HEK293T (cell line): ENCODE results near the gene TM4SF5.

Experiments
- BHLHE40 ChIP-seq: fragments of 450-650 bp; IDR thresholded peaks from 2 replicates; pipeline ENCODE4 v1.6.1; 2016; ENCODE audit warnings: mild to moderate bottlenecking, moderate library complexity, borderline replicate concordance
- FOXA1 ChIP-seq: fragments of 450-650 bp; IDR thresholded peaks from 2 replicates; pipeline ENCODE4 v1.6.1; 2016; ENCODE audit warnings: mild to moderate bottlenecking
- FOXM1 ChIP-seq: fragments of 450-650 bp; IDR thresholded peaks from 2 replicates; pipeline ENCODE4 v1.6.1; 2017; ENCODE audit warnings: mild to moderate bottlenecking, borderline replicate concordance
- HDGF ChIP-seq: fragments of 450-650 bp; IDR thresholded peaks from 2 replicates; pipeline ENCODE4 v1.6.1; 2017; ENCODE audit warnings: antibody characterized with exemption, borderline replicate concordance
- L3MBTL2 ChIP-seq: fragments of 450-650 bp; conservative IDR thresholded peaks from 2 replicates; pipeline ENCODE4 v1.6.1; 2016; ENCODE audit warnings: mild to moderate bottlenecking
- LEF1 ChIP-seq: fragments of 450-650 bp; IDR thresholded peaks from 2 replicates; pipeline ENCODE4 v1.6.1; 2017; ENCODE audit warnings: mild to moderate bottlenecking, borderline replicate concordance
- NFRKB ChIP-seq: fragments of 450-650 bp; IDR thresholded peaks from 2 replicates; pipeline ENCODE4 v1.6.1; 2016; ENCODE audit warnings: mild to moderate bottlenecking, moderate library complexity
- SP1 ChIP-seq: fragments of 450-650 bp; IDR thresholded peaks from 2 replicates; pipeline ENCODE4 v1.6.1; 2017
- SUZ12 ChIP-seq: fragments of 450-650 bp; IDR thresholded peaks from 2 replicates; pipeline ENCODE4 v1.6.1; 2016; ENCODE audit warnings: mild to moderate bottlenecking
- TARDBP ChIP-seq: fragments of 450-650 bp; IDR thresholded peaks from 2 replicates; pipeline ENCODE4 v1.6.1; 2016
- TF ChIP-seq, protein P1 (sequence below): fragments of 450-650 bp; IDR thresholded peaks from 2 replicates; pipeline ENCODE4 v1.6.1; 2016

GRCh38 chr17:4815043-4815675 lies 43.5 kb downstream of the TM4SF5 start:
- TF ChIP-seq, protein P1, sequence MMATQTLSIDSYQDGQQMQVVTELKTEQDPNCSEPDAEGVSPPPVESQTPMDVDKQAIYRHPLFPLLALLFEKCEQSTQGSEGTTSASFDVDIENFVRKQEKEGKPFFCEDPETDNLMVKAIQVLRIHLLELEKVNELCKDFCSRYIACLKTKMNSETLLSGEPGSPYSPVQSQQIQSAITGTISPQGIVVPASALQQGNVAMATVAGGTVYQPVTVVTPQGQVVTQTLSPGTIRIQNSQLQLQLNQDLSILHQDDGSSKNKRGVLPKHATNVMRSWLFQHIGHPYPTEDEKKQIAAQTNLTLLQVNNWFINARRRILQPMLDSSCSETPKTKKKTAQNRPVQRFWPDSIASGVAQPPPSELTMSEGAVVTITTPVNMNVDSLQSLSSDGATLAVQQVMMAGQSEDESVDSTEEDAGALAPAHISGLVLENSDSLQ: no peak
- no peak for TF ChIP-seq BHLHE40
- TF ChIP-seq NFRKB: no peak
- no peak for TF ChIP-seq SP1
- no peak for TF ChIP-seq SUZ12
- no peak for TF ChIP-seq LEF1
- TF ChIP-seq HDGF: no peak
- no peak for TF ChIP-seq FOXM1
- TF ChIP-seq FOXA1: no peak
- TF ChIP-seq TARDBP: no peak
- no peak for TF ChIP-seq L3MBTL2
